ENCODE results near the gene LAMA2. TPM values are rescaled to one million over a fixed set of nuclear protein-coding genes. Genes with fewer than 3 reads are reported as not detected.

Gene LAMA2
- total and polyA plus RNA-seq, 2 of the 13 experiments (the other 11 are each of a cell fraction or from before 2014, with no cell fraction given), result 0.11 to 0.28 TPM

DNA sequence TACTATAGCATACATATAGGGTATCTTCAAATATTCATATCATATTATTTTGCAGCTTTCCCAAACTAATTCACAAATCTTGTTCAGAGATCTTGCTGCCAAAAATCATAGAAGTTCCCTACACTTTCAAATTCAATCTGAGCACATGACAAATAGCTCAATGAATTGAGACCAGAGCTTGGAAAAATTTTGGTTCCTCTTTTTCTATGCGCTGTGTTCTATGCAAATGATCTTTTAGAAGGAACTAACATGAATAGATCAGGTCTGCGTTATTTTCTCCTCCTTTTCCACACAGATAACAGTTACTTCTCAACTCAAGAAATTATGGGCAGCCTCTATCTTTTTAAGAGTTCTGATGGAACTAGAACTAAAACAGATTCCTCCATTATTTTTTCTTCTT lies 510.7 kb downstream of the LAMA2 start:
- H3K9ac ChIP-seq (ENCODE audit: insufficient read depth, low read depth, low read length), result no peak overlapping the region
- ATAC-seq (no peak), FAIRE-seq (no peak), DNase-seq (ENCODE audit: low spot score) (no peak)
- TF ChIP-seq PREB (CRISPR knock-in tag; IDR thresholded peaks at IDR 0.05) (no peak), ZNF660 (CRISPR knock-in tag; IDR thresholded peaks at IDR 0.05; ENCODE audit: borderline replicate concordance, low read depth) (no peak), KDM2A (CRISPR knock-in tag; IDR thresholded peaks at IDR 0.05; ENCODE audit: borderline replicate concordance, low read depth) (no peak), CENPX (CRISPR knock-in tag; IDR thresholded peaks at IDR 0.05) (no peak), SKI (IDR thresholded peaks at IDR 0.05; ENCODE audit: partially characterized antibody) (no peak), TBX3 (IDR thresholded peaks at IDR 0.05; ENCODE audit: borderline replicate concordance) (no peak), HNF1B (CRISPR knock-in tag; IDR thresholded peaks at IDR 0.05) (no peak), PAXIP1 (CRISPR knock-in tag; conservative IDR thresholded peaks at IDR 0.05) (no peak), HDAC2 (CRISPR knock-in tag; IDR thresholded peaks at IDR 0.05) (no peak), RORA (CRISPR knock-in tag; IDR thresholded peaks at IDR 0.05) (no peak), ZNF496 (CRISPR knock-in tag; IDR thresholded peaks at IDR 0.05; ENCODE audit: insufficient replicate concordance) (no peak), ZNF256 (CRISPR knock-in tag; conservative IDR thresholded peaks at IDR 0.05) (no peak), ISX (CRISPR knock-in tag; conservative IDR thresholded peaks at IDR 0.05) (no peak)
- TF ChIP-seq, protein P1, sequence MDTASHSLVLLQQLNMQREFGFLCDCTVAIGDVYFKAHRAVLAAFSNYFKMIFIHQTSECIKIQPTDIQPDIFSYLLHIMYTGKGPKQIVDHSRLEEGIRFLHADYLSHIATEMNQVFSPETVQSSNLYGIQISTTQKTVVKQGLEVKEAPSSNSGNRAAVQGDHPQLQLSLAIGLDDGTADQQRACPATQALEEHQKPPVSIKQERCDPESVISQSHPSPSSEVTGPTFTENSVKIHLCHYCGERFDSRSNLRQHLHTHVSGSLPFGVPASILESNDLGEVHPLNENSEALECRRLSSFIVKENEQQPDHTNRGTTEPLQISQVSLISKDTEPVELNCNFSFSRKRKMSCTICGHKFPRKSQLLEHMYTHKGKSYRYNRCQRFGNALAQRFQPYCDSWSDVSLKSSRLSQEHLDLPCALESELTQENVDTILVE (CRISPR knock-in tag; IDR thresholded peaks at IDR 0.05), result no peak
- TF ChIP-seq, protein P2, sequence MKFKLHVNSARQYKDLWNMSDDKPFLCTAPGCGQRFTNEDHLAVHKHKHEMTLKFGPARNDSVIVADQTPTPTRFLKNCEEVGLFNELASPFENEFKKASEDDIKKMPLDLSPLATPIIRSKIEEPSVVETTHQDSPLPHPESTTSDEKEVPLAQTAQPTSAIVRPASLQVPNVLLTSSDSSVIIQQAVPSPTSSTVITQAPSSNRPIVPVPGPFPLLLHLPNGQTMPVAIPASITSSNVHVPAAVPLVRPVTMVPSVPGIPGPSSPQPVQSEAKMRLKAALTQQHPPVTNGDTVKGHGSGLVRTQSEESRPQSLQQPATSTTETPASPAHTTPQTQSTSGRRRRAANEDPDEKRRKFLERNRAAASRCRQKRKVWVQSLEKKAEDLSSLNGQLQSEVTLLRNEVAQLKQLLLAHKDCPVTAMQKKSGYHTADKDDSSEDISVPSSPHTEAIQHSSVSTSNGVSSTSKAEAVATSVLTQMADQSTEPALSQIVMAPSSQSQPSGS (CRISPR knock-in tag; IDR thresholded peaks at IDR 0.05), result no peak
- no peaks in the 10 kb centered on the region; a peak in 2 of 5 replicates for H3K27me3 ChIP-seq (ENCODE audit: control insufficient read depth in 1 of 2, insufficient read depth in 2 of 2, low read length in 2 of 2)
- no peaks in the 10 kb centered on the region for H3K9me3 ChIP-seq (ENCODE audit: low read length)
- no TSS peak for BruUV-seq (replicated peaks)
- H3K27ac ChIP-seq (ENCODE audit: extremely low read length, insufficient read depth, low read length), result no peak overlapping the region
- H3K36me3 ChIP-seq (replicated peaks in 1 of 2; ENCODE audit: control insufficient read depth in 1 of 2, insufficient read depth in 2 of 2, low read length in 2 of 2), result no peaks in the 10 kb centered on the region
- no peaks in the 10 kb centered on the region for H3K4me1 ChIP-seq (ENCODE audit: insufficient read depth, low read length)
- no peak overlapping the region for H3K4me2 ChIP-seq (ENCODE audit: low read depth, low read length)
- no peaks in the 10 kb centered on the region for H4K20me1 ChIP-seq (ENCODE audit: insufficient read depth, low read length)
- in situ Hi-C loops (cut with HindIII; ENCODE audit: extremely low pct_ligation_motif_present, low pct_unique_long_range_greater_than_20kb), result no loop called here
- ChIA-PET POLR2A (no interaction called here), CTCF (ENCODE audit: low intra/inter-chr PET ratio, low total read pairs) (no interaction called here)
- H3K4me3 ChIP-seq (replicated peaks in 1 of 3; ENCODE audit: insufficient read depth in 1 of 3, low read depth in 2 of 3, low read length in 3 of 3), result no peak overlapping the region
- WGBS (ENCODE audit: low lambda C conversion rate), result 1% methylated on average over 2 of the region's 2 CpGs
- H2AFZ ChIP-seq (ENCODE audit: low read length), result no peak overlapping the region
- H3K79me2 ChIP-seq (ENCODE audit: insufficient read depth, low read length), result no peaks in the 10 kb centered on the region
- intact Hi-C loops (cut with micrococcal nuclease; ENCODE audit: unreplicated experiment), result no loop called here

Data from HepG2 (cell line).